GM12872 (cell line): ENCODE results near the gene CANT1.

ENCODE experiments used
- CTCF ChIP-seq: IDR thresholded peaks from 3 replicates; pipeline ENCODE4 v1.5.1; 2011; ENCODE audit warnings: low read depth, mild to moderate bottlenecking, low read length, moderate library complexity; ENCODE audit not compliant: insufficient read depth

Gene CANT1

GRCh38 chr17:79027925-79028491 is 18.4 kb upstream of the CANT1 start:
- no peak for TF ChIP-seq CTCF

GRCh38 chr17:79027274-79027924 is 17.8 kb upstream of the CANT1 start:
- no peak for TF ChIP-seq CTCF

- TF ChIP-seq CTCF, result no peak
These were observed 17.1 kb upstream of the CANT1 start for GRCh38 chr17:79026376-79027273.

GRCh38 chr17:79024901-79025737 is 15.6 kb upstream of the CANT1 start:
- TF ChIP-seq CTCF, result no peak

GRCh38 chr17:79023886-79024771 is 14.6 kb upstream of the CANT1 start, which contains the start of gene C1QTNF1:
C1QTNF1 (plus strand) TSS chr17:79024169; CDS start chr17:79043969, 19,800 bp downstream.
- peak; percentile 9; the same call in 1 of the 3 replicates for TF ChIP-seq CTCF

GRCh38 chr17:79023180-79023705 is 13.7 kb upstream of the CANT1 start:
- no peak for TF ChIP-seq CTCF
